PC-9 (cell line): Measurements from ENCODE around the gene ZEB2. TPM values are rescaled to one million over a fixed set of nuclear protein-coding genes. Genes with fewer than 3 reads are reported as not detected.

Experiments
- BruUV-seq: library from RNA; stranded (reverse); fragments of 400-500 nt; replicated peaks from 2 replicates; lab custom pipeline; 2021; lab: Mats Ljungman, UMichigan
- CTCF ChIA-PET: fragments of 300-600 bp; sonication (Branson Sonifier 250); formaldehyde crosslinking; loops from one replicate; lab custom pipeline; 2022; ENCODE audit warnings: antibody characterized with exemption; lab: Charles Lee
- POLR2A ChIA-PET: fragments of 300-600 bp; sonication (Branson Sonifier 250); formaldehyde crosslinking; loops from one replicate; lab custom pipeline; 2022; ENCODE audit warnings: antibody characterized with exemption; ENCODE audit not compliant: unreplicated experiment; lab: Charles Lee
- DNase-seq, 2 experiments: peaks; one replicate each; pipeline versions ENCODE4 v3.0.0 to v3.0.0-alpha.2; 2015 to 2022; ENCODE audit warnings: mixed read lengths in 1 of 2
- H2AFZ ChIP-seq: fragments of 200-600 bp; sonication (generic); 2 replicates; pipeline ENCODE4 v1.8.1; 2017; ENCODE audit warnings: antibody characterized with exemption
- H3F3A ChIP-seq: fragments of 200-600 bp; sonication (generic); 2 replicates; pipeline ENCODE4 v1.8.1; 2017; ENCODE audit warnings: antibody characterized with exemption, mild to moderate bottlenecking, low read depth; ENCODE audit not compliant: insufficient read depth
- H3K27ac ChIP-seq: fragments of 200-600 bp; sonication (generic); 2 replicates; pipeline ENCODE4 v1.6.1; 2016; ENCODE audit warnings: mixed run types
- H3K27me3 ChIP-seq: fragments of 200-600 bp; sonication (generic); 2 replicates; pipeline ENCODE4 v1.6.1; 2016; ENCODE audit warnings: low read depth, mixed run types; ENCODE audit not compliant: insufficient read depth
- H3K36me3 ChIP-seq: fragments of 200-600 bp; sonication (generic); 2 replicates; pipeline ENCODE4 v1.6.1; 2016; ENCODE audit warnings: low read depth, mixed run types
- H3K4me1 ChIP-seq: fragments of 200-600 bp; sonication (generic); replicated peaks from 2 replicates; pipeline ENCODE4 v1.6.1; 2016; ENCODE audit warnings: mixed run types; ENCODE audit not compliant: insufficient read depth
- H3K4me2 ChIP-seq: fragments of 200-600 bp; sonication (generic); 2 replicates; pipeline ENCODE4 v1.6.1; 2017; ENCODE audit warnings: mixed run types
- H3K4me3 ChIP-seq: fragments of 200-600 bp; sonication (generic); 2 replicates; pipeline ENCODE4 v1.6.1; 2016; ENCODE audit warnings: mixed run types
- H3K79me2 ChIP-seq: fragments of 200-600 bp; sonication (generic); 2 replicates; pipeline ENCODE4 v1.6.1; 2017; ENCODE audit warnings: low read depth, mixed run types
- H3K9me2 ChIP-seq: fragments of 200-600 bp; sonication (generic); 2 replicates; pipeline ENCODE4 v1.8.1; 2017; ENCODE audit warnings: mild to moderate bottlenecking; ENCODE audit not compliant: insufficient read depth
- H3K9me3 ChIP-seq: fragments of 200-600 bp; sonication (generic); 2 replicates; pipeline ENCODE4 v1.8.1; 2016; ENCODE audit warnings: low read depth; ENCODE audit not compliant: insufficient read depth
- H4K20me1 ChIP-seq: fragments of 200-600 bp; sonication (generic); 2 replicates; pipeline ENCODE4 v1.8.1; 2017; ENCODE audit not compliant: insufficient read depth
- CTCF ChIP-seq: fragments of 200-600 bp; sonication (generic); conservative IDR thresholded peaks from 2 replicates; pipeline ENCODE4 v1.6.1; 2017; ENCODE audit warnings: mixed run types, antibody characterized with exemption, mild to moderate bottlenecking, moderate library complexity
- EZH2 ChIP-seq: fragments of 200-600 bp; sonication (generic); IDR thresholded peaks from 2 replicates; pipeline ENCODE4 v1.8.0; 2017; ENCODE audit warnings: antibody characterized with exemption, low read depth
- intact Hi-C: fragments of 100-400 bp; cut with micrococcal nuclease; formaldehyde crosslinking; loops from one replicate; pipeline ENCODE4 v1.10.0; 2022; ENCODE audit not compliant: unreplicated experiment
- total RNA-seq: library from RNA; stranded (reverse); gene quantifications from 2 replicates; pipeline ENCODE4 v1.2.3, GENCODE V29; 2021

ZEB2 gene
- total RNA-seq, 1 experiment from 2014 or later, result 0.09 TPM

GRCh38 chr2:144519597-144519933, 354 bp downstream of the ZEB2 start:
- TF ChIP-seq EZH2 (no peak), CTCF (no peak)
- BruUV-seq, result no TSS peak

GRCh38 chr2:144518748-144519596, 947 bp downstream of the ZEB2 start:
- Histone ChIP-seq H3K4me1 (no peaks in the 10 kb centered on the region), H3K27ac (no peak overlapping the region), H3K9me2 (no peaks in the 10 kb centered on the region), H3F3A (no peaks in the 10 kb centered on the region), H3K27me3 (peaks cover 10% of the 10 kb centered on the region; the same call in 1 of the 2 replicates), H3K4me2 (peak overlapping the region; percentile 90), H2AFZ (no peak overlapping the region), H3K4me3 (no peak overlapping the region), H4K20me1 (no peaks in the 10 kb centered on the region), H3K9me3 (no peaks in the 10 kb centered on the region), H3K36me3 (no peaks in the 10 kb centered on the region), H3K79me2 (no peaks in the 10 kb centered on the region)
- ChIA-PET POLR2A (no interaction called here), CTCF (no interaction called here)
- TF ChIP-seq CTCF, result no peak
- TF ChIP-seq EZH2, result no peak
- intact Hi-C loops, result no loop called here
- DNase-seq, result no peak
- BruUV-seq, result no TSS peak

More at GRCh38 chr2:144519597-144519933, 354 bp downstream of the ZEB2 start:
- ChIA-PET CTCF (interaction anchor here (0.6 kb wide), 1 partner anchor 39 kb away, joined by 8 read pairs; no protein-coding TSS in a partner anchor), POLR2A (no interaction called here)
- Histone ChIP-seq H3F3A (no peaks in the 10 kb centered on the region), H4K20me1 (no peaks in the 10 kb centered on the region), H2AFZ (no peak overlapping the region), H3K36me3 (no peaks in the 10 kb centered on the region), H3K9me3 (no peaks in the 10 kb centered on the region), H3K27ac (no peak overlapping the region), H3K4me1 (no peaks in the 10 kb centered on the region), H3K4me2 (peak overlapping the region; percentile 7; the same call in 1 of the 2 replicates), H3K27me3 (peaks cover 10% of the 10 kb centered on the region; the same call in 1 of the 2 replicates), H3K9me2 (no peaks in the 10 kb centered on the region), H3K4me3 (no peak overlapping the region), H3K79me2 (no peaks in the 10 kb centered on the region)
- no peak for DNase-seq
- intact Hi-C loops, result no loop called here

- H4K20me1 ChIP-seq, result no peaks in the 10 kb centered on the region
- H3K27ac ChIP-seq, result no peak overlapping the region
- no peaks in the 10 kb centered on the region for H3F3A ChIP-seq
- DNase-seq, result no peak
- H3K36me3 ChIP-seq, result no peaks in the 10 kb centered on the region
- intact Hi-C loops, result no loop called here
- no peak for TF ChIP-seq CTCF
- TF ChIP-seq EZH2, result no peak
- no peaks in the 10 kb centered on the region for H3K9me3 ChIP-seq
- peak overlapping the region; percentile 90; the same call in 1 of the 2 replicates for H2AFZ ChIP-seq
- BruUV-seq, result no TSS peak
- no peaks in the 10 kb centered on the region for H3K79me2 ChIP-seq
- no peaks in the 10 kb centered on the region for H3K4me1 ChIP-seq
- peak overlapping the region; percentile 78 for H3K4me3 ChIP-seq
- peak overlapping the region; percentile 90 for H3K4me2 ChIP-seq
- CTCF ChIA-PET, result interaction anchor here (0.6 kb wide), 1 partner anchor 1105 kb away, joined by 4 read pairs; no protein-coding TSS in a partner anchor
- peaks cover 10% of the 10 kb centered on the region; the same call in 1 of the 2 replicates for H3K27me3 ChIP-seq
- no peaks in the 10 kb centered on the region for H3K9me2 ChIP-seq
- POLR2A ChIA-PET, result no interaction called here
Observed at GRCh38 chr2:144517866-144518747, 1.8 kb downstream of the ZEB2 start.
